HG02763 (cell line): ENCODE results near the gene LDLRAD4.

Experiments
- ATAC-seq: cut with Tn5 transposase; IDR thresholded peaks from one replicate; pipeline ENCODE4 v1.9.1; 2021; ENCODE audit warnings: mild to moderate bottlenecking, moderate library complexity; ENCODE audit not compliant: unreplicated experiment

LDLRAD4 gene

GRCh38 chr18:13420969-13421686, 202.6 kb downstream of the LDLRAD4 start:
- ATAC-seq = no peak

- no peak for ATAC-seq
Measured at GRCh38 chr18:13422541-13423147, 204.1 kb downstream of the LDLRAD4 start.

GRCh38 chr18:13423352-13423751, 204.8 kb downstream of the LDLRAD4 start:
- ATAC-seq = no peak

- ATAC-seq = no peak
Measured at GRCh38 chr18:13424363-13424762, 205.8 kb downstream of the LDLRAD4 start.

- no peak for ATAC-seq
Measured at GRCh38 chr18:13425357-13426091, 207.0 kb downstream of the LDLRAD4 start.

GRCh38 chr18:13427354-13427753, 208.8 kb downstream of the LDLRAD4 start:
- no peak for ATAC-seq

GRCh38 chr18:13428319-13428718, 209.8 kb downstream of the LDLRAD4 start:
- ATAC-seq = no peak

GRCh38 chr18:13429016-13429415, 210.5 kb downstream of the LDLRAD4 start:
- ATAC-seq = no peak

- ATAC-seq = no peak
Measured at GRCh38 chr18:13429884-13430510, 211.4 kb downstream of the LDLRAD4 start.

- ATAC-seq = no peak
Measured at GRCh38 chr18:13430663-13431062, 212.1 kb downstream of the LDLRAD4 start.

- no peak for ATAC-seq
Measured at GRCh38 chr18:13431886-13432285, 213.3 kb downstream of the LDLRAD4 start.

GRCh38 chr18:13433125-13433524, 214.6 kb downstream of the LDLRAD4 start:
- ATAC-seq = no peak

GRCh38 chr18:13433685-13434084, 215.1 kb downstream of the LDLRAD4 start:
- no peak for ATAC-seq

GRCh38 chr18:13434854-13435253, 216.3 kb downstream of the LDLRAD4 start:
- ATAC-seq = no peak

- no peak for ATAC-seq
Measured at GRCh38 chr18:13435586-13436333, 217.2 kb downstream of the LDLRAD4 start.

- ATAC-seq = no peak
Measured at GRCh38 chr18:13436576-13436975, 218.0 kb downstream of the LDLRAD4 start.

- no peak for ATAC-seq
Measured at GRCh38 chr18:13437034-13437433, 218.5 kb downstream of the LDLRAD4 start.

- ATAC-seq = no peak
Measured at GRCh38 chr18:13437796-13438506, 219.4 kb downstream of the LDLRAD4 start.

GRCh38 chr18:13438507-13439056, 220.0 kb downstream of the LDLRAD4 start:
- no peak for ATAC-seq

GRCh38 chr18:13439461-13439860, 220.9 kb downstream of the LDLRAD4 start:
- no peak for ATAC-seq
